HG03103 (cell line): ENCODE data around the gene ZFAND5.

ENCODE experiments used
- ATAC-seq: cut with Tn5 transposase; IDR thresholded peaks from one replicate; pipeline ENCODE4 v1.9.1; 2021; ENCODE audit warnings: low read depth; ENCODE audit not compliant: unreplicated experiment

ZFAND5 gene

DNA sequence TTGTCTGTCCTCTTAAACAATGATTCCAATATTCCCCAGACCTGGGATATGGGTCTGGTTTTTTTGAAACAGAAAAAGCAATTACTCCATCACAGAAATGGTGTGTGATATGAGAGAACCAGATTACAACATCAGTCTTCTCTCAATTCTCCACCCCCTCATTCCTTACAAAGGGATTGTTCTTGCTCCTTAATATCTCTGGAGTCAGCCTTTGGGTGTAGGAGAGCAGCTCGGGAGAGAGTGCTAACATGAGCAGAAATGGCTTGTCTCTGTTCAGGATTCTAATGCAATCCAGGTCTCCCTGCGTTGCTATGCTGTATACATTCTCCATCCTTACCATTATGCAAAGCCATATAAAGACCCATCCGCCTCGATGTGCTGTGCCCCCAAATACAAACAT, 32.7 kb downstream of the ZFAND5 start:
- ATAC-seq: no peak

DNA sequence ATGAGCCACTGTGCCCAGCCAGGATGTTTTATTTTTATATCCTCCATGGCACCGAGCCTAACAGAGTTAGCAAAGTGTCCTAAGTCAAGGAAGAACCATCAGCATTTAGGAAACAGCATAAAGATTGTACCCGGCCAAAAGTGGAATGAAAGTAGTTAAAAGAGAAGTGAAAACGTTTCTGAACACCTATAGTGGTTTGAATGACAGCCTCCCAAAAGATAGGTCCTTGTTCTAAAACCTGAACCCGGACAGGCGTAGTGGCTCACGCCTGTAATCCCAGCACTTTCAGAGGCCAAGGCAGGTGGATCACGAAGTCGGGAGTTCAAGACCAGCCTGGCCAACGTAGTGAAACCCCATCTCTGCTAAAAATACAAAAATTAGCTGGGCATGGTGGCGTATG, 37.4 kb downstream of the ZFAND5 start:
- peak; percentile 70 for ATAC-seq

DNA sequence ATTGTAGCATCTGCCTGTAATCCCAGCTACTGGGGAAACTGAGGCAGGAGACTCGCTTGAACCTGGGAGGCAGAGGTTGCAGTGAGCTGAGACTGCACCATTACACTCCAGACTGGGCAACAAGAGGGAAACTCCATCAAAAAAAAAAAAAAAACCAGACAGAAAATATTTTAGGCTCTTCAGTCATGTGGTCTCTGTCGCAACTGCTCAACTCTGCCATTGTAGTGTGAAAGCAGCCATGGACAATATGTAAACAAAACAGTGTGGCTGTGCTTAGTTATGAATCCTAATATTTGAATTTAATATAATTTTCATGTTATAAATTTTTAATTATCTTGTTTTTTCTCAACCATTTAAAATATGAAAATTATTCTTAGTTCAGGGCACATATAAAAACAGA, 38.4 kb downstream of the ZFAND5 start:
- ATAC-seq: no peak

DNA sequence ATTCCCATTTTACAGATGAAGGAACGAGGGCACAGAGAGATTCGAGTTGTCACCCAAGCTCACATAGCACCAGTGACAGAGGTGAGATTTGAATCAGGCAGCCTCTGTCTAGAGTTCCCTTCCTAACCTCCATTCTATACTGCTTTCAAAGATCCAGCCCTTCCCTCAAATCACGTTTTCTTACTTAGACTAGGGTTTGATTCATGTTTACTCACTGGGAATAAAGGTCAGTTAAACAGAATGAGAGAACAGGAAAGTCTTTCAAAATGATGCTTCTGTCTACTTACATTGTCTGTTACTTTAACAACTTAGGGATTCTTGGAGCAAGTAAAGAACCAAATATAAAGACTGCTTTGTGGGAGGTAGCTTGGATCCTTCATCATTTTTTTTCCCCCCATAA, 40.0 kb downstream of the ZFAND5 start:
- no peak for ATAC-seq

DNA sequence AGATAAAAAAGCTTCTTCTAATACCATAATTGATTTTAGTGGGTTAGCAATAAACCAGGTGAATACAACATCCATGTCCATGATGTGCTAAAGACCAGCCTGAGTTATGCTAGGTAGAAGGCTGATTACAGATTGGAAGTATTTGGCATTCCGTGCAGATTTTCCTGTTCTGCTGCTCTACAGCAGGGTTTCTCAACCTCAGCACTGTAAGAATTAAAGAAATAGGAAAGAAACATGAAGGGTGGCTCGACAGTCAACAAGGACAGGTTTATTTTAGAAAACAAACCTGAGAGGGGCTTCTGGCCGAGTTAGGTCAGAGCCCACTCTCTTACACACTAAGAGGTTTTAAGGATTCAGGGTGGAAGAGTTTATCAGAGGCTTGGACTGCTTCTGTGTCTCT, 42.3 kb downstream of the ZFAND5 start:
- no peak for ATAC-seq

DNA sequence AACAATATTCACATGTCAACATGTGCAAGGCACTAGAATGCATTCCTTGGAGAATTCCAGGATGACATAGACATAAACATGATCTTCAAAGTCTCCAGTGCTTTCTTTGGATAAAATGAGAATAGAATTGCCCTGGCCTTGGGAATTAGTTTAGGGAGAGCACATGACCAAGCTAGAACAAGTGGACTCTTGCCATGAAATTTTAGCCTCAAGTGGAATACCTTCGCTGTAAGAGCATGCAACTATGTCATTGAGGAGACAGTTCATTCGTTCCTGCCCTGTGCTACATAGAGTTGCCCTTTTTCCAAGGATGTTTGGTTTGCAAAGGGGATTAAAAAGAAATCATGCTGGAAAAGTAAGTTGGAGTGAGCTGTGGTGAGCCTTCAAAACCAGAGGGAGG, 42.7 kb downstream of the ZFAND5 start:
- ATAC-seq: no peak

DNA sequence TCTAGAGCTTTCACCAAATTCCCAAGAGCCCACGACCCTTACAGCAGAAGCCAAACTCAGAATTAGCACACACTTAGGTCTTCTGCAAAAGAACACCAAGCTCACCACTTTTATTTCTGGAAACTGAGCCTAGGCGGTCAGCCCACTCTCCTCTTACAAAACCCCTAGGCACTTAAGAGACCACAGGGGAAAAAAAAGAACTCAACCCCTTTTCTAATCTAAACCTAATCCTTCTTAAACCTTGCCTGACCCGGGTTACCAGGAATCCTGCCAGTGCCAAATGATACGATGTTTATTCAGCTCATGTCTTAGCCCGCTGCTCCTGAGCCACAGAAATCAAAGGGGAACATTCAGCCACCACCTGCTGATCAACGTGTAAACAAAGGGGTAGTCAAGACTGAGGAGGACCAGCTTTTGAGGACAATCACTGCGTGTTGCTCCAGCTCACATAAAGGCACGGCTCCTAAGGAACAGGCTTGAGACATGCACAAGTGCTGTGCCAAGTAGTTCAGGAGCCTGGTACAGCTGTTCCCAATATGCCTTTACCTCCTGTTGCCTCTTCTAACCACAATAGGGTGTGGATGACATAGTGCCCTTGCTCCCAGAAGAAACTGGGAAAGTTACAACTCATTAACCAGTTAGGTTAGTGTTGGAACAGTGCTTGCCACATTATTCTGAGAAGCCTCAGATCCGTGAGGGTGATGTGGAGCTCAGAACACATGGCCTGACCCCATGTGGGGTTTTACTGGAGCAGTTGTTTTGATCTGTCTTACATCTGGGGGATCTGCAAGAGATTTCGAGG, 49.3 kb downstream of the ZFAND5 start:
- ATAC-seq: no peak

DNA sequence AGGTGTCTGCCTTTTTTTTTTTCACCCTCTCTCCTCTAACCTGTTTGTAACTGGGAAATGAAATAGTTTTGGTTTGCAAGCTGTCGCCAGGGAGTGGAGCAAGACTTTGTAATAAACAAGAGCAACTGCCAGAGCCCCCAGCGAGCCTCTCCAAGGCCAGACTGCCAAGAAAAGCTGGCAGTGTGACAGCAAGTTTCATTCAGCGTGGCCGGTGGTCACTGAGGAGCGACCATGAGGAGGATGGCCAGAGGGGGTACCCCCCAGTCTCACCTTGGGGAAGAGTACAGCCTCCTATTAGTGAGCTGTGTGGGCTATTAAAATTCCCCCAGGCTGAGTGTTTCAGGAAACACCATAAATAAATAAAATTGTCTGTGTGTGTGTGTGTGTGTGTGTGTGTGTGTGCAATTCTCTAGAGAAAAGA, 49.9 kb downstream of the ZFAND5 start:
- no peak for ATAC-seq

DNA sequence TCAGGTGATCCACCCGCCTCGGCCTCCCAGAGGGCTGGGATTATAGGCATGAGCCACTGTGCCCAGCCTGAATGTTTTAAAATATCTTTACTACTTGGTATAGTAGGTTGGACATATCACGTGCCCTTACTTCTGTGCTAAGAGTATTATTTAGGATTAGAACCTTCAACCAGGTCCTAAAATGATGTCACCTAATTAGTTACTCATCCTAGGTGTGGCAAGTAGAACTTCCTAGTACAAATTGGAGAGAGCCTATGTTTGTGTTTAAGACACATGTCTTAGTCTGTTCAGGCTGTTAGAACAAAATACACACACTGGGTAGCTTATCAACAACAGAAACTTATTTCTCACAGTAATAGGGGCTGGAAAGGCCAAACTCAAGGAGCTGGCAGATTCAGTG, 51.5 kb downstream of the ZFAND5 start:
- ATAC-seq: no peak

DNA sequence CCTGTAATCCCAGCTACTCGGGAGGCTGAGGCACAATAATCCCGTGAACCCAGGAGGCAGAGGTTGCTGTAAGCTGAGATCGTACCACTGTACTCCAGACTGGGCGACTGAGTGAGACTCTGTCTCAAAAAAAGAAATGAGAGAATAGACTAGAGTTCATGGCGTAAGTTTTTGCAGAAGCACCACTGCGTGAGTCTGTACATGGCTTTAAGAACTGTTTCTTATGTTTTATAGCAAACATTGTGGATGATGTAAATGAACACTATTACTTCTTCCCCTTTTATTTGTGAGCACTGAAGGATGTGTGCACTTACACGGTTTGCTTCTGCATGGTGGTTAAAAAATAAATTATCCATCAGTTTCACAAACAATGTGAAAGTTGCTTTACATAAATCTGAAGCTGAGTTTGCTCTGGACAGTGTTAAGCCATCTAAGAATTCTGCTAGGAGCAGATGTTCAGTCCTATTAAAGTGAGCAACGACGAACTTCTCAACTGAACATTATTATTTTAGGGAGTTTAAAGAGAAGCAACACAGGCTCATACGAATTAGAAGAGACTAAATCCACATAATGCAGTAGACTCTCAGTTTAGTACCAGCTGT, 52.5 kb downstream of the ZFAND5 start:
- ATAC-seq: no peak

DNA sequence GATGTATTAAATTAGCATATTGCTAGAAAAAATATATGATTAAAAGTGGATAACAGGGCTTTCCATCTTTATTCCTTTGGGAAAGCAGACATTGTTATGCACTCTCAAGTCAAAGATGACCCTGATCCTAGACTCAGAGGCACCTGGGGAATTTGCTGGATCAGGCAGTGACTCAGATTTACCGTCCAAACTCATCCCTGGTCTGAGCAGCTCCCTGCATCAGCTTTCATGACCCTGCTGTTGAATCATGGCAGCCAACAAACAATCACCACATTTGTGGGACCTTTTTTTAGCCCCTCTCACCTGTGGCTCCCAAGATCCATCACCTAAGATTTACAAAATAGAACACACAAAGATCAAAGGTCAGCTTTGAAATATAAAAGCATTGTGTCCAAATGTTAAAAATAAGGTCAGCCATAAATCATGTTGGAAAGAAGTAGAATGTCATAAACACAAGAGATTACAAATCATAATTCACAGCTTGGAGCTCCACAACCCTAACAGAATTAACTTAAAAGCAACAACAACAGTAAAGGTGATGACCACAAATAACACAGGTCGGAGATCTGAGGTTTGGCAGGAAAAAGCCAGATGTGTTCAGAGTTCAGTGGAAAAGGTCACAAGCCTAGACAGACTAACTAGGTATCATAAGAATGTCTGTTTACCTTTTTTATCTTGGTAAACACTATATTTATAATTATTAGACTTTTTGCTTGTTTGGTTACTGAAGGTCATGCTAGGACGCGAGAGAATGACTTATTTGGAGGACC, 55.5 kb downstream of the ZFAND5 start:
- ATAC-seq: no peak

DNA sequence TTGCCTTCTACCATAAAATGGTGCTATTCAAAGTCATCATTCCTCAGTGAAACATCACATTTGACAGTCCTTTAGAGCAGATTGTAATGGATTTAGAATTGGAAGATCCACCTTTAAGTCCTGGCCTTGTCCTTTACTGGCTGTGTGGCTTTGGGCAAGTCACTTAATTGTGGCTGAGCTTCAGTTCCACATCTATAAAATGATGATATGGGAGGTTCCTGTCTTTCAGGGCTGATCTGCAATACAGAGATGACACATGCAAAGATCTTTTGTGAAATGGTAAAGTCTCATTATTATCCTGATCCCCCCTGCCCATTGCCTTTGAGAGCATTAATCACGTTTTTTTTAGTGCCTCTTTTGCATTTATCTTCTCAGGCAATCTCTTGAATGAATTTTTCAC, 58.2 kb downstream of the ZFAND5 start:
- no peak for ATAC-seq

DNA sequence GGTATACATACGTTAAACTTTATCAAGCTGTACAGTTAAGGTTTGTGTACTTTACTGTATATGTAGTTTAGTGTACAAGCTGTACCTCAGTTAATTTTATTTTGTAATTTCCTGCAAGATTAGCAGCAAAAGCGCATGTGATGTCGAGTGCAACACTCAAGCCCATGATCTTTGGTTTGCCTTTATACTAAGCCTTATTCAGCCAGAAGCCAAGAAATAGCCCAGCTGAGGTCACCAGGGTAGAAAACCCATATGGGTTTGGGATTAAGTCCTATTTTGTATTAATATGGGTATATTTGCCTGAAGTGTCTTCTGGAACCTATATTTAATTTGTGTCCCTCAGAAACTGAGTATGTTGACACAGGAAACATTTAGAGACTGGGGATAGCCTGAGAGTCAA, 59.3 kb downstream of the ZFAND5 start:
- ATAC-seq: no peak

DNA sequence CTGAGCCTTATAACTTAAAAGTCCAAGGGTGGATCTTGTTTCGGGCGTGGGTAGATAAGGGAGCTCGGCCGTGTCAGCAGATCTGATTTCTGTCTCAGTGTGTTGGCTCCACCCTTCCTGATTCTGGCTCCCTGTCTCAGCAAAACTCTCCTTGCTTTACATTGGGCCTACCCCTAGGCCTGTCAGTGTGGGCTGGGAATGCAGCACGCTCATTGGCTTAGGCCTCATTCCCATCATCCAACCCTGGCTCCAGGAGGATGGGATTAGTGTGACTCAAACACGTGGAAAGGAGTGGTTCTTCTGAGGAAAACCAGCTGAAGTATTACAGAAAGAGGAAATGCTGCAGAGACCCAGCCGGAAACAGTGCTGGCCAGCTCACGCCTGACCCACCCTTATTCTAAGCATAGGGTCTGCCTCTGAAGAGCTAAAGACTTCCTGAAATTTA, 59.9 kb downstream of the ZFAND5 start:
- peak; percentile 84 for ATAC-seq

DNA sequence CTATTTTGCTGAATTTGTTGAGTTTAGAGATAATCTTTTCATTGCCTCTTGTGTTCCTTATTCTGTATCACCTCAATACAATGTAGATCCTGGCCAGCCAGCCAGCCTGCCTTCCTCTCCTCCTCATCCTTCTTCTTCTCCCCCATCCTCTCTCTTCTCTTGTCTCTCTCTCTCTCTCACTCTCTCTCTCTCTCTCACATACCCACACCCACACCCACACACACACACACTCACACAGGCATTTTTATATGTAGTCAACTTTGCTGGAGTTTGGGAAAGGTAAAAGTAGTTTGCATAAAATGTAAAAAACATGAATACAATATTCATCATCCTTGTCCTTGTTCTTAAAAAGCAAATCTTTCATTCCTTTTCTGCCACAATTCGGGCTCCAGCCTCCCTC, 60.5 kb downstream of the ZFAND5 start:
- no peak for ATAC-seq
